ENCODE data around the gene SULT1A1. TPM values are rescaled to one million over a fixed set of nuclear protein-coding genes. Genes with fewer than 3 reads are reported as not detected.
"Not testable (repeated sequence)": the region's sequence is repeated elsewhere in the genome, so short reads cannot be mapped to it uniquely, and the experiment has no call there.

Gene SULT1A1
- total RNA-seq, 2 experiments from 2014 or later = 41.0 to 61.2 TPM

- H2AFZ ChIP-seq (ENCODE audit: low read length) = no peak overlapping the region
- peaks cover 41% of the 10 kb centered on the region for H3K36me3 ChIP-seq (ENCODE audit: insufficient read depth, low read length)
- peaks cover 58% of the 10 kb centered on the region for H3K4me1 ChIP-seq (ENCODE audit: insufficient read depth, low read length, poor library complexity, severe bottlenecking)
- H3K9me3 ChIP-seq (ENCODE audit: low read length) = no peaks in the 10 kb centered on the region
- H3K9me2 ChIP-seq (ENCODE audit: insufficient read depth, low read length) = no peaks in the 10 kb centered on the region
- ChIA-PET CTCF (ENCODE audit: unreplicated experiment) (no interaction called here), POLR2A (interaction anchor here (0.6 kb wide), 3 partner anchors 20 to 1190 kb away, joined by 3 read pairs; no protein-coding TSS in a partner anchor)
- intact Hi-C loops (cut with micrococcal nuclease; ENCODE audit: unreplicated experiment) = loop anchor here (5.0 kb wide), 1 partner anchor 64 kb away; the partner anchor contains the start of gene SGF29
- H3K27ac ChIP-seq (ENCODE audit: low read depth, low read length, poor library complexity, severe bottlenecking) = peak overlapping the region; percentile 72
- no peak for TF ChIP-seq EZH2phosphoT487 (IDR thresholded peaks at IDR 0.05; ENCODE audit: borderline replicate concordance, low read depth, low read length)
- no peak for TF ChIP-seq CTCF (conservative IDR thresholded peaks at IDR 0.05; ENCODE audit: low read length)
- H3K4me2 ChIP-seq (ENCODE audit: low read length) = no peak overlapping the region
- no peaks in the 10 kb centered on the region for H4K20me1 ChIP-seq (ENCODE audit: insufficient read depth, low read length)
- no peak for DNase-seq (ENCODE audit: low spot score)
- no TSS peak for BruUV-seq (replicated peaks)
- H3K4me3 ChIP-seq (ENCODE audit: low read depth, low read length, poor library complexity, severe bottlenecking) = no peak overlapping the region
- H3K79me2 ChIP-seq (ENCODE audit: insufficient read depth, low read depth, low read length) = peaks cover 45% of the 10 kb centered on the region
Measured at GRCh38 chr16:28616636-28617035, 6.8 kb upstream of the SULT1A1 start.

- H3K27ac ChIP-seq (ENCODE audit: low read depth, low read length, poor library complexity, severe bottlenecking); H2AFZ ChIP-seq (ENCODE audit: low read length); H3K9me3 ChIP-seq (ENCODE audit: low read length); H4K20me1 ChIP-seq (ENCODE audit: insufficient read depth, low read length); DNase-seq (ENCODE audit: low spot score); CTCF ChIA-PET (ENCODE audit: unreplicated experiment); H3K4me3 ChIP-seq (ENCODE audit: low read depth, low read length, poor library complexity, severe bottlenecking); H3K4me2 ChIP-seq (ENCODE audit: low read length); BruUV-seq (replicated peaks); H3K9me2 ChIP-seq (ENCODE audit: insufficient read depth, low read length): not testable (repeated sequence)
- Histone ChIP-seq H3K79me2 (ENCODE audit: insufficient read depth, low read depth, low read length) (peaks cover 41% of the 10 kb centered on the region), H3K4me1 (ENCODE audit: insufficient read depth, low read length, poor library complexity, severe bottlenecking) (peaks cover 57% of the 10 kb centered on the region), H3K36me3 (ENCODE audit: insufficient read depth, low read length) (peaks cover 42% of the 10 kb centered on the region)
- POLR2A ChIA-PET = interaction anchor here (0.6 kb wide), 2 partner anchors 20 to 1190 kb away, joined by 3 read pairs; no protein-coding TSS in a partner anchor
- intact Hi-C loops (cut with micrococcal nuclease; ENCODE audit: unreplicated experiment) = loop anchor here (5.0 kb wide), 1 partner anchor 64 kb away; the partner anchor contains the start of gene SGF29
Measured at GRCh38 chr16:28616224-28616577, 6.4 kb upstream of the SULT1A1 start.

GRCh38 chr16:28615486-28616223, 5.8 kb upstream of the SULT1A1 start:
- DNase-seq (ENCODE audit: low spot score) = peak; percentile 35
- POLR2A ChIA-PET = interaction anchor here (0.6 kb wide), 2 partner anchors 19 to 1189 kb away, joined by 3 read pairs; no protein-coding TSS in a partner anchor
- BruUV-seq (replicated peaks); H3K27ac ChIP-seq (ENCODE audit: low read depth, low read length, poor library complexity, severe bottlenecking); H4K20me1 ChIP-seq (ENCODE audit: insufficient read depth, low read length); H2AFZ ChIP-seq (ENCODE audit: low read length); H3K9me2 ChIP-seq (ENCODE audit: insufficient read depth, low read length); H3K4me3 ChIP-seq (ENCODE audit: low read depth, low read length, poor library complexity, severe bottlenecking); CTCF ChIA-PET (ENCODE audit: unreplicated experiment); H3K9me3 ChIP-seq (ENCODE audit: low read length); H3K4me2 ChIP-seq (ENCODE audit: low read length): not testable (repeated sequence)
- peak; percentile 64 for TF ChIP-seq CTCF (conservative IDR thresholded peaks at IDR 0.05; ENCODE audit: low read length)
- peaks cover 41% of the 10 kb centered on the region for H3K79me2 ChIP-seq (ENCODE audit: insufficient read depth, low read depth, low read length)
- peaks cover 52% of the 10 kb centered on the region for H3K4me1 ChIP-seq (ENCODE audit: insufficient read depth, low read length, poor library complexity, severe bottlenecking)
- intact Hi-C loops (cut with micrococcal nuclease; ENCODE audit: unreplicated experiment) = loop anchor here (5.0 kb wide), 1 partner anchor 63 kb away; the partner anchor contains the start of gene SGF29
- peaks cover 42% of the 10 kb centered on the region for H3K36me3 ChIP-seq (ENCODE audit: insufficient read depth, low read length)

- H3K4me2 ChIP-seq (ENCODE audit: low read length); POLR2A ChIA-PET; H3K27ac ChIP-seq (ENCODE audit: low read depth, low read length, poor library complexity, severe bottlenecking); H3K4me3 ChIP-seq (ENCODE audit: low read depth, low read length, poor library complexity, severe bottlenecking); BruUV-seq (replicated peaks); H2AFZ ChIP-seq (ENCODE audit: low read length); DNase-seq (ENCODE audit: low spot score); CTCF ChIA-PET (ENCODE audit: unreplicated experiment); H4K20me1 ChIP-seq (ENCODE audit: insufficient read depth, low read length); intact Hi-C loops (cut with micrococcal nuclease; ENCODE audit: unreplicated experiment); H3K9me3 ChIP-seq (ENCODE audit: low read length); H3K9me2 ChIP-seq (ENCODE audit: insufficient read depth, low read length): not testable (repeated sequence)
- peaks cover 41% of the 10 kb centered on the region for H3K36me3 ChIP-seq (ENCODE audit: insufficient read depth, low read length)
- H3K4me1 ChIP-seq (ENCODE audit: insufficient read depth, low read length, poor library complexity, severe bottlenecking) = peaks cover 42% of the 10 kb centered on the region
- peaks cover 31% of the 10 kb centered on the region for H3K79me2 ChIP-seq (ENCODE audit: insufficient read depth, low read depth, low read length)
Measured at GRCh38 chr16:28614561-28614960, 4.7 kb upstream of the SULT1A1 start.

GRCh38 chr16:28613912-28614311, 4.1 kb upstream of the SULT1A1 start:
- H3K9me2 ChIP-seq (ENCODE audit: insufficient read depth, low read length); BruUV-seq (replicated peaks); H4K20me1 ChIP-seq (ENCODE audit: insufficient read depth, low read length); H3K4me2 ChIP-seq (ENCODE audit: low read length); H3K27ac ChIP-seq (ENCODE audit: low read depth, low read length, poor library complexity, severe bottlenecking); H2AFZ ChIP-seq (ENCODE audit: low read length); DNase-seq (ENCODE audit: low spot score); intact Hi-C loops (cut with micrococcal nuclease; ENCODE audit: unreplicated experiment); CTCF ChIA-PET (ENCODE audit: unreplicated experiment); POLR2A ChIA-PET; H3K9me3 ChIP-seq (ENCODE audit: low read length); H3K4me3 ChIP-seq (ENCODE audit: low read depth, low read length, poor library complexity, severe bottlenecking): not testable (repeated sequence)
- H3K4me1 ChIP-seq (ENCODE audit: insufficient read depth, low read length, poor library complexity, severe bottlenecking) = peaks cover 36% of the 10 kb centered on the region
- H3K79me2 ChIP-seq (ENCODE audit: insufficient read depth, low read depth, low read length) = peaks cover 26% of the 10 kb centered on the region; the same call in 1 of the 2 replicates
- peaks cover 40% of the 10 kb centered on the region for H3K36me3 ChIP-seq (ENCODE audit: insufficient read depth, low read length)
